Measurements from ENCODE around the gene ADRA1B.

GRCh38 chr5:159893040-159893695 is 23.1 kb upstream of the ADRA1B start:
- TF ChIP-seq CTCF (IDR thresholded peaks at IDR 0.05), result no peak
- TF ChIP-seq EP300 (IDR thresholded peaks at IDR 0.05; ENCODE audit: low read depth), result no peak
- no peak for TF ChIP-seq POLR2A (IDR thresholded peaks at IDR 0.05)

Measured in transverse colon (tissue), 3 donors.